ENCODE data around the gene VIPAS39.

GRCh38 chr14:77458249-77458950, 999 bp upstream of the VIPAS39 start:
- TF ChIP-seq, protein P1, sequence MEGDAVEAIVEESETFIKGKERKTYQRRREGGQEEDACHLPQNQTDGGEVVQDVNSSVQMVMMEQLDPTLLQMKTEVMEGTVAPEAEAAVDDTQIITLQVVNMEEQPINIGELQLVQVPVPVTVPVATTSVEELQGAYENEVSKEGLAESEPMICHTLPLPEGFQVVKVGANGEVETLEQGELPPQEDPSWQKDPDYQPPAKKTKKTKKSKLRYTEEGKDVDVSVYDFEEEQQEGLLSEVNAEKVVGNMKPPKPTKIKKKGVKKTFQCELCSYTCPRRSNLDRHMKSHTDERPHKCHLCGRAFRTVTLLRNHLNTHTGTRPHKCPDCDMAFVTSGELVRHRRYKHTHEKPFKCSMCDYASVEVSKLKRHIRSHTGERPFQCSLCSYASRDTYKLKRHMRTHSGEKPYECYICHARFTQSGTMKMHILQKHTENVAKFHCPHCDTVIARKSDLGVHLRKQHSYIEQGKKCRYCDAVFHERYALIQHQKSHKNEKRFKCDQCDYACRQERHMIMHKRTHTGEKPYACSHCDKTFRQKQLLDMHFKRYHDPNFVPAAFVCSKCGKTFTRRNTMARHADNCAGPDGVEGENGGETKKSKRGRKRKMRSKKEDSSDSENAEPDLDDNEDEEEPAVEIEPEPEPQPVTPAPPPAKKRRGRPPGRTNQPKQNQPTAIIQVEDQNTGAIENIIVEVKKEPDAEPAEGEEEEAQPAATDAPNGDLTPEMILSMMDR (IDR thresholded peaks at IDR 0.05), result no peak
- no peak for TF ChIP-seq POLR2A (IDR thresholded peaks at IDR 0.05)
